ENCODE measurements around the gene SPTBN2.

Gene SPTBN2

GRCh38 chr11:66749091-66749490, 20.1 kb upstream of the SPTBN2 start:
- TF ChIP-seq TEAD4 (IDR thresholded peaks at IDR 0.05) (no peak), EGR1 (IDR thresholded peaks at IDR 0.05) (no peak), REST (IDR thresholded peaks at IDR 0.05; ENCODE audit: low read depth) (no peak), USF1 (IDR thresholded peaks at IDR 0.05) (no peak), EP300 (IDR thresholded peaks at IDR 0.05; ENCODE audit: borderline replicate concordance) (no peak), CEBPB (IDR thresholded peaks at IDR 0.05) (no peak), FOXM1 (IDR thresholded peaks at IDR 0.05; ENCODE audit: borderline replicate concordance, low read depth) (no peak), TAF1 (IDR thresholded peaks at IDR 0.05; ENCODE audit: low read depth) (no peak), CREB1 (IDR thresholded peaks at IDR 0.05; ENCODE audit: low read depth) (no peak), YY1 (IDR thresholded peaks at IDR 0.05; ENCODE audit: low read depth) (no peak), RAD21 (IDR thresholded peaks at IDR 0.05; ENCODE audit: low read depth) (no peak), NFIC (IDR thresholded peaks at IDR 0.05) (no peak), MAX (IDR thresholded peaks at IDR 0.05) (no peak), TCF12 (IDR thresholded peaks at IDR 0.05; ENCODE audit: low read depth) (no peak), ZBTB7A (IDR thresholded peaks at IDR 0.05; ENCODE audit: low read depth) (no peak)

GRCh38 chr11:66747480-66747879, 18.5 kb upstream of the SPTBN2 start:
- TF ChIP-seq EP300 (IDR thresholded peaks at IDR 0.05; ENCODE audit: borderline replicate concordance) (no peak), EGR1 (IDR thresholded peaks at IDR 0.05) (no peak), FOXM1 (IDR thresholded peaks at IDR 0.05; ENCODE audit: borderline replicate concordance, low read depth) (no peak), YY1 (IDR thresholded peaks at IDR 0.05; ENCODE audit: low read depth) (no peak), ZBTB7A (IDR thresholded peaks at IDR 0.05; ENCODE audit: low read depth) (no peak), CREB1 (IDR thresholded peaks at IDR 0.05; ENCODE audit: low read depth) (no peak), MAX (IDR thresholded peaks at IDR 0.05) (no peak), CEBPB (IDR thresholded peaks at IDR 0.05) (no peak), TAF1 (IDR thresholded peaks at IDR 0.05; ENCODE audit: low read depth) (no peak), NFIC (IDR thresholded peaks at IDR 0.05) (no peak), USF1 (IDR thresholded peaks at IDR 0.05) (no peak), RAD21 (IDR thresholded peaks at IDR 0.05; ENCODE audit: low read depth) (no peak), REST (IDR thresholded peaks at IDR 0.05; ENCODE audit: low read depth) (no peak), TCF12 (IDR thresholded peaks at IDR 0.05; ENCODE audit: low read depth) (no peak), TEAD4 (IDR thresholded peaks at IDR 0.05) (no peak)

- TF ChIP-seq TAF1 (IDR thresholded peaks at IDR 0.05; ENCODE audit: low read depth) (peak; percentile 35; the same call in 1 of the 2 replicates), EGR1 (IDR thresholded peaks at IDR 0.05) (no peak), ZBTB7A (IDR thresholded peaks at IDR 0.05; ENCODE audit: low read depth) (no peak), USF1 (IDR thresholded peaks at IDR 0.05) (no peak)
Observed at GRCh38 chr11:66745356-66746235, 16.6 kb upstream of the SPTBN2 start.

- TF ChIP-seq FOXM1 (IDR thresholded peaks at IDR 0.05; ENCODE audit: borderline replicate concordance, low read depth) (no peak), USF1 (IDR thresholded peaks at IDR 0.05) (no peak; the same call in 1 of the 2 replicates), NFIC (IDR thresholded peaks at IDR 0.05) (peak; percentile 81), EGR1 (IDR thresholded peaks at IDR 0.05) (peak; percentile 96), CEBPB (IDR thresholded peaks at IDR 0.05) (no peak), REST (IDR thresholded peaks at IDR 0.05; ENCODE audit: low read depth) (no peak), ZBTB7A (IDR thresholded peaks at IDR 0.05; ENCODE audit: low read depth) (peak; percentile 95), TEAD4 (IDR thresholded peaks at IDR 0.05) (no peak; the same call in 1 of the 2 replicates), TAF1 (IDR thresholded peaks at IDR 0.05; ENCODE audit: low read depth) (peak; percentile 61; the same call in 1 of the 2 replicates), MAX (IDR thresholded peaks at IDR 0.05) (peak; percentile 68; the same call in 1 of the 2 replicates), EP300 (IDR thresholded peaks at IDR 0.05; ENCODE audit: borderline replicate concordance) (peak; percentile 63; the same call in 1 of the 2 replicates), CREB1 (IDR thresholded peaks at IDR 0.05; ENCODE audit: low read depth) (no peak), TCF12 (IDR thresholded peaks at IDR 0.05; ENCODE audit: low read depth) (peak; percentile 45; the same call in 1 of the 2 replicates), YY1 (IDR thresholded peaks at IDR 0.05; ENCODE audit: low read depth) (0 out of 2 replicates have a peak, but pooled peaks have one; percentile 14), RAD21 (IDR thresholded peaks at IDR 0.05; ENCODE audit: low read depth) (no peak)
Observed at GRCh38 chr11:66744485-66745355, 15.7 kb upstream of the SPTBN2 start.

Data from Ishikawa (cell line).